C4-2B (cell line): ENCODE results near the gene NNT.
A peak's percentile ranks its signal among the peaks of the same experiment; 100 is the strongest.

Experiments
- H3K27ac ChIP-seq: fragments of 450-650 bp; 2 replicates; pipeline ENCODE4 v1.5.1; 2017
- ZFX ChIP-seq: fragments of 450-650 bp; IDR thresholded peaks from 2 replicates; pipeline ENCODE4 v1.6.1; 2017
- TF ChIP-seq, protein P1 (sequence below): fragments of 450-650 bp; conservative IDR thresholded peaks from 2 replicates; pipeline ENCODE4 v1.5.1; 2017; ENCODE audit warnings: mild to moderate bottlenecking

NNT gene

DNA sequence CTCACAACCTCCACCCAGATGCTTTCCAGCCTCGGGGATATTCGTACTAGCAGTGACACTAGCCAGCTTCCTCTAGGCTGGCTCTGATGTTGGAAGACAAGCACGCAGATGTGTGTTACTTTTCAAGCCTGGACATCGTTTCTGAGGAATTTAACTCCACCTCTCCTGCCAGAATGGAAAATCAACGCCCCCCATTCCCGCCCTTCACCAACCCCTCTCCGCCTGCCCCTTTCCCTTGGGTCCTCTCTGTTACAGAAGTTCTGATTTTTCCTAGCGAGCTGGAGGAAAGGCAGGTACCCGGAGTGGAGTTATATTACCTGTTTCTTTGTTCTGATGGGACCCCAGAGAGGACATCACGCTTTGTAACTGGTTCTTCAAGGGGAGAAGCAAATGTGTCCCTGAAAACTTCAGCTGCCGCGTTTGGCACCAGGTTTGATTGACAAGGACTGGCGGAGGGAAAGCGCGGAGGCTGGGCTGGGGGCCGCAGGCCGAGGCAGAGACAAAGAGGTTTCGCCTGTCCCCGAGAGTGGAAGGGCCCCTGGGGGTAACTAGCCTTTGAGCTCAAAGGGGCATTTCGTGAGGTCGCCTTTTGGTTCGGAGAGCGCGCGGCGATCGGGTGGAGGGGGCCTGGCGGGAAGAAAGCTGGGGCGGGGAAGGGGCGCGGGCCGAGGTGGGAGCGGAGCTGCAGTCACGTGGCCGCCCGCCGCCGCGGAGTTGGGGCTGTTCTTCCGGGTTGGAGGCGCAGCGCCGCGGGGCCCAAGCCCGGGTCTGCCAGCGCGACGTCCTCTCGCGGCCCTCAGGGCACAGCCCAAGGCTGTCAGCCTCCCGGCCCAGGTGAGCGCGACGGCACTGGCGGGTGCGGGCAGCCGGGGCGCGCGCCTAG is at the start of gene NNT:
Gene NNT (plus strand): TSS at position 720 of the 883 bp plus-strand sequence. CDS start 6,016 bp downstream, outside the sequence.
- TF ChIP-seq ZFX = peak; percentile 75
- TF ChIP-seq, protein P1, sequence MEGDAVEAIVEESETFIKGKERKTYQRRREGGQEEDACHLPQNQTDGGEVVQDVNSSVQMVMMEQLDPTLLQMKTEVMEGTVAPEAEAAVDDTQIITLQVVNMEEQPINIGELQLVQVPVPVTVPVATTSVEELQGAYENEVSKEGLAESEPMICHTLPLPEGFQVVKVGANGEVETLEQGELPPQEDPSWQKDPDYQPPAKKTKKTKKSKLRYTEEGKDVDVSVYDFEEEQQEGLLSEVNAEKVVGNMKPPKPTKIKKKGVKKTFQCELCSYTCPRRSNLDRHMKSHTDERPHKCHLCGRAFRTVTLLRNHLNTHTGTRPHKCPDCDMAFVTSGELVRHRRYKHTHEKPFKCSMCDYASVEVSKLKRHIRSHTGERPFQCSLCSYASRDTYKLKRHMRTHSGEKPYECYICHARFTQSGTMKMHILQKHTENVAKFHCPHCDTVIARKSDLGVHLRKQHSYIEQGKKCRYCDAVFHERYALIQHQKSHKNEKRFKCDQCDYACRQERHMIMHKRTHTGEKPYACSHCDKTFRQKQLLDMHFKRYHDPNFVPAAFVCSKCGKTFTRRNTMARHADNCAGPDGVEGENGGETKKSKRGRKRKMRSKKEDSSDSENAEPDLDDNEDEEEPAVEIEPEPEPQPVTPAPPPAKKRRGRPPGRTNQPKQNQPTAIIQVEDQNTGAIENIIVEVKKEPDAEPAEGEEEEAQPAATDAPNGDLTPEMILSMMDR = no peak
- peak within 1 kb of the TSS; percentile 60 for H3K27ac ChIP-seq

DNA sequence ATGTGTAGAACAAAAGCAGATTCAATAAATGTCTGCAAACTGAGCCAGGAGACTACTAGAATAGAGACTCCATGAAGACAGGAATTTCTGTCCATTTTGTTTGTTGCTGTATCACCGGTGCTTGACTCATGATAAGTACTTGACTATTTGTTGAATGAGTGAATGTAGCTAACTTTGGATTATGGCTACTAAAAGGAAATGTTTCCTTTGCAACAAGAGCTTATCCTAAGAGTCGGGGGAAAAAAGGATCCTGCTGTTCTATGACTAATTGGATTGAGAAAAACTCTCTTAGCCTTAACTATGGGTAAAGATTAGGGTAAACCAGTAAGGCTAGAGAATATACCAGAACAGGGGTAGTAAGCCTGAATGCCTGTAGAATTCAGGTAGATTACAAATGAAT is 49.6 kb upstream of the NNT start:
- no peak overlapping the region for H3K27ac ChIP-seq
- TF ChIP-seq, protein P1 = no peak
- TF ChIP-seq ZFX = no peak

DNA sequence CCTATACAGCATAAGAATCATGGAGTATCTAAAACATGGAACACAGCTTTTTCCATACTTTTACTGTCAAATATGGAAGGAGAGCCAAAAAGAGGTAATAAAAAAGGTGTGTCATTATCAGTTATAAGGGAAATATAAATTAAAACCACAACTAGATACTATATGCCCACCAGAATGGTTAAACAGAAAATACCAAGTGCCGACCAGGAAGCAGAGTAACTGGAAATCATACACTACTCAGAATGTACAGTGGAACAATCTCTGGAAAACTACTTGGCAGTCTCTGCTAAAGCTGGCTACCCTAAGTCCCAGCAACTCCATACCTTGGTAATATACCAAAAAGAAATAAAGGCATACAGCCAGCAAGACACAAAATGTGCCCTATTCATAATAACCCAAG is 48.5 kb upstream of the NNT start:
- no peak overlapping the region for H3K27ac ChIP-seq
- TF ChIP-seq, protein P1 = no peak
- TF ChIP-seq ZFX = no peak

DNA sequence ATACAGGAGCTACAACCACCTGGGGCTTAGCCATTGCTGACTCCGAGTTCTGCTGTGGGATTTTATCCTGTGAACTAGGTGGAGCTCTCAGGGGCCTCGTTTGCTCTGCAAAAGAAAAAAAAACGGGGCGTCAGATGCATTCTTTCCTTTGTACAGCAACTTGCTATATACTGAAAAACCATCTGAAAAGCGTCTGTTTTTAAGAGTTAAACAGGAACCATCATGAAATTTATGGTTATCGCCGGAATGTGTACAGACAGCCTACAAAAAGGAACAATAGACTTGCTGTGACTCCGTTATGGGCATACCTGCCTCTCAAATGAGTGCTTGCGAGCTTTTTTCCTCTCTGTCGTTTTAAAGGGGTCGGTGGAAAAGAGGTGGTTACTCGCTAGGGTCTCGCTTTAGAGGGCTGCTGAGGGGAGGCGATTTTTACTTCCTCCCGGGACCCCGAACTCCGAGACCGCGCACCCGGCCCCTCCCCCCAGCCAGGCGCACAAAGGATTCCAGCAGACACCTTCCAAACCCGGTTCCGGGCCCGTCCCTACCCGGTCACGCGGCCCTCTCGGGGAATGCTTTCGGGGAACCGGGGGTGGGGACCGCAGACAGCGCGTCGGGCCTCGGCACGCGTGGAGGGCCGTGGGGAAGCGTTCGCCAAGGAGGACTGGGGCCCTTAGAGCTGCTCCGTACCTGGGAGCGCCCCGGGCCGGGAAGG is 46.9 kb upstream of the NNT start:
- TF ChIP-seq, protein P1 = no peak; the same call in 1 of the 2 replicates
- no peak for TF ChIP-seq ZFX
- peak overlapping the region; percentile 95 for H3K27ac ChIP-seq

DNA sequence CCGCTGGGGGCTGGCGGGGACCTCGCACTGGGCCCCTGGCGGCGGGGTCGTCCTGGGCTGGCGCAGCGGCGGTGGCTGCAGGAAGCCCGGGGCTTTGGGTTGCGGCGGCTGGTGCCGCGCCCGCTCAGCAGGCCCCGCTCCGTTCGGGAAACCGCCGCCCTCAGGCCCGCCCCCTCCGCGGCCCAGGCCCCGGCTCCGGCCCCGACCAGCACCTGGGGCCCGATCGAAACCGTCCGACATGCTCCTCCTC is 46.4 kb upstream of the NNT start:
- H3K27ac ChIP-seq = peak overlapping the region; percentile 95
- TF ChIP-seq ZFX = peak; percentile 99

DNA sequence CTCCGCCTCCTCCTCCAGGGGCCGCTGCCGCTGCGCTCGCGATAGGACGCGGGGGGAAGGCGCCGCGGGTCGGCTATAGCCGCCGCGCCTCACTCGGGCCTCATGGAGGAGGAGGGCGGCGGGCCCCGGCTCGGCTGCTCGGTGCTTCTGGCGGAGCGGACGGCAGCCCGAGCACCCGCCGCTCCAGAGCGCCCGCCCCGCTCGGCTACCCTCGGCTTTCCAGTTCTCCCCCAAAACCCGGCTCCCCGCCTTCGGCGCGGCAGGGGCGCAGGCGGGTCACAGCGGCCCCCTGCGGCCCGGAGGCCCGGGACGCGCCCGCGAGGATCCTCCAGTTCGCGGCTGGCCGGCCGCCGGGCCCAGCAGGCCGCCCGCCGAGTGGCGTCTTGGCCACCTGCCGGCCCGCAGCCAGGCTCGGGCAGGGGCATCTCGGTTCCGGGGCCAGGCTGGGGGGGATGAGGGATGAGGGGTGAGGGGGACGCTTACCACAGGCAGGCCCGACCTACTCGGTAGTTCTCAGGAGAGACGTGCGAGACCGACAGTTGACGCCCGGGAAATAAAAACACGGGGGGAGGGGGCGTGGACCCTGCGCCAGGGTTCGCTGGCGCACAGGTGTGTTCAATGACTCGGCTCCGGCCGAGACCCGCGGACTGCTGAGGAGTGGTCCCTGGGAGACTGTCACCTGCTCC is 46.0 kb upstream of the NNT start, which contains the start of gene PAIP1:
Gene PAIP1 (minus strand): TSS at position 221 of the 686 bp plus-strand sequence. CDS start 231 bp downstream, outside the sequence.
- TF ChIP-seq ZFX = peak; percentile 96
- TF ChIP-seq, protein P1 = peak; percentile 96
- peak within 1 kb of the TSS; percentile 95 for H3K27ac ChIP-seq

DNA sequence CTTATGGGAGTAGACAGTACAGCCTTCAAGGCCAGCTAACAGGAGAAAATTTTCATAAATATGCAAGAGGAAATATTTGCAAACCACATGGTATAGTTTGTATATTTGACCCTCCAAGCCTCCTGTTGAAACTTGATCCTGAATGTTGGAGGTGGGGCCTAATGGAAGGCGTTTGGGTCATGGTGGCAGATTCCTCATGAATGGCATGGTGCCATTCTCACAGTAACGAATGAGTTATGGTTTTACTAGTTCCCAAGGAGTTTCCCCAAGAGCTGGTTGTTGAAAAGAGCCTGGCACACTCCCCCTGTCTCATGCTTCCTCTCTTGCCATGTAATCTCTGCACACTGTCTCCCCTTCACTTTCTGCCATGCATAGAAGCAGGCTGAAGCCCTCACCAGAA is 42.9 kb upstream of the NNT start:
- TF ChIP-seq ZFX = no peak
- TF ChIP-seq, protein P1 = no peak
- no peak overlapping the region for H3K27ac ChIP-seq
